Gastroesophageal sphincter (tissue), 3 donors: ENCODE measurements around the gene INCENP.

Experiments used
- POLR2A ChIP-seq, 2 donors: fragments of 450-650 bp; IDR thresholded peaks; one replicate each; pipeline ENCODE4 v1.6.1; 2017; ENCODE audit warnings: antibody characterized with exemption in 2 of 2, mild to moderate bottlenecking in 2 of 2, moderate library complexity in 1 of 2
- POLR2AphosphoS5 ChIP-seq: sonication (generic); formaldehyde crosslinking; IDR thresholded peaks from one replicate; pipeline ENCODE4 v1.6.1; 2017; ENCODE audit warnings: antibody characterized with exemption
- TF ChIP-seq, protein P1 (sequence below), 4 experiments: fragments of 200-600 bp in 2 of 4; fragments of 450-650 bp in 2 of 4; sonication (generic) in 1 of 4; IDR thresholded peaks; one replicate each; pipeline ENCODE4 v1.5.1; 2017 to 2019; ENCODE audit warnings: antibody characterized with exemption in 4 of 4, mild to moderate bottlenecking in 2 of 4, moderate library complexity in 2 of 4

DNA sequence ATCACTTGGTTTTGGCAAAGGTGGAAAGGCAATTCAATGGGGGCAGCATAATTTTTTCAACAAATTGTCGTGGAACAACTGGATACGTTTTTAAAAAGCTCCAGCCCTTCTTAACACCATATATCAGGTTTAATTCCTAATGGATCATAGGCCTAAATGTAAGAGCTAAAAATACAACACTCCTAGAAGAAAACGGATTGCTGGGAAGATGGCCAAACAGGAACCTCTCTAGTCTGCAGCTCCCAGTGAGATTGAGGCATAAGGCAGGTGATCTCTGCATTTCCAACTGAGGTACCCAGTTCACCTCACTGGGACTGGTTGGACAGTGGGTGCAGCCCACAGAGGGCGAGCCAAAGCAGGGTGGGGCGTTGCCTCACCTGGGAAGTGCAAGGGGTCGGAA is 33.8 kb downstream of the INCENP start:
- TF ChIP-seq, protein P1, sequence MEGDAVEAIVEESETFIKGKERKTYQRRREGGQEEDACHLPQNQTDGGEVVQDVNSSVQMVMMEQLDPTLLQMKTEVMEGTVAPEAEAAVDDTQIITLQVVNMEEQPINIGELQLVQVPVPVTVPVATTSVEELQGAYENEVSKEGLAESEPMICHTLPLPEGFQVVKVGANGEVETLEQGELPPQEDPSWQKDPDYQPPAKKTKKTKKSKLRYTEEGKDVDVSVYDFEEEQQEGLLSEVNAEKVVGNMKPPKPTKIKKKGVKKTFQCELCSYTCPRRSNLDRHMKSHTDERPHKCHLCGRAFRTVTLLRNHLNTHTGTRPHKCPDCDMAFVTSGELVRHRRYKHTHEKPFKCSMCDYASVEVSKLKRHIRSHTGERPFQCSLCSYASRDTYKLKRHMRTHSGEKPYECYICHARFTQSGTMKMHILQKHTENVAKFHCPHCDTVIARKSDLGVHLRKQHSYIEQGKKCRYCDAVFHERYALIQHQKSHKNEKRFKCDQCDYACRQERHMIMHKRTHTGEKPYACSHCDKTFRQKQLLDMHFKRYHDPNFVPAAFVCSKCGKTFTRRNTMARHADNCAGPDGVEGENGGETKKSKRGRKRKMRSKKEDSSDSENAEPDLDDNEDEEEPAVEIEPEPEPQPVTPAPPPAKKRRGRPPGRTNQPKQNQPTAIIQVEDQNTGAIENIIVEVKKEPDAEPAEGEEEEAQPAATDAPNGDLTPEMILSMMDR (IDR thresholded peaks at IDR 0.05): no peak
- TF ChIP-seq POLR2AphosphoS5 (no peak), POLR2A (IDR thresholded peaks at IDR 0.05) (no peak)
